ENCODE measurements around the gene ATP2A2.

The ATP2A2 gene

GRCh38 chr12:110269622-110270124 lies 11.4 kb upstream of the ATP2A2 start:
- in situ Hi-C loops (cut with HindIII; ENCODE audit: low pct_unique_long_range_greater_than_20kb, low sequenced_read_pairs), result no loop called here

DNA sequence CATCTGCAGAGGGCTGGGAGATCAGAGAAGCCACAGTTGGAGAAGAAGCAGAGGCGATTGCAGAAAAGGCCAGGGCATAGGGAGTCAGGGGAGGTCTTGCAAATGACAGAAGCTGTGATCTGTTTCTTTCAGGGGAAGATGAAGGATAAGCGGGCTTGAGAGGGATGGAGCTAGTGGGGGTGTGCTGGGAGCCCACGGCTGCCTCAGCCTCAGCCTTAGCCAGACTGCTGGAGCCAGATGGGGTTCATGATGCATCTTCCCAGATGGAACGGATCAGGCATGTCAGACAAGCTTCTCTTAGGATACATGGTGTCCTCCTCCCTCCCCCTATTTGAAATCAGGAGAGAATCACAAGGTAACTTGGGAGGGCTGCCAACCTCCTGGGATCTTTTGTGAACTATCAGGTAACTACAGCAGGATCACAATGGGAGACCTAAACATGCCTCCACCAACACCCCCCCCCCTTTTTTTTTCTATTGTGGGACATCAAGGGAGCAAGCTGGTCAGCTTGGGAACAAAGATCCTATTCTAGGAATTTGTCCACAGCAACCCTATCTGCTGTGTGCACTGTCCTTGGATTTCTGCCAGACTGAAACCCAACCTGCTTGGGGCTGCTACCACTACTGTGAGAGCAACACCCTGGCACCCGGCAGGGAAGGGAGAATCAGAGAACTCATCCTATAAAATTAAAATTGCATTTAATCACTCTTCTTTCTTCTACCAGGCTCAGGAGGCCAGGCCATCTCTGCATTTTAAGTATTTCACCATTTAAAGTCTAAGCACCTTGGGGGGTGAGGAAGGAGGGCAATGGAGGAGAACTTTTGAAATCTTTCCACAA lies 10.7 kb upstream of the ATP2A2 start:
- TF ChIP-seq JUND (IDR thresholded peaks at IDR 0.05; ENCODE audit: low read depth), result no peak
- DNase-seq (ENCODE audit: low read depth in 1 of 2, low spot score in 1 of 2), result peak in 1 of 2 experiments; percentile 55
- in situ Hi-C loops (cut with HindIII; ENCODE audit: low pct_unique_long_range_greater_than_20kb, low sequenced_read_pairs), result no loop called here

More at GRCh38 chr12:110269622-110270124, 11.4 kb upstream of the ATP2A2 start:
- 0 out of 2 replicates have a peak, but pooled peaks have one; percentile 55 for TF ChIP-seq JUND (IDR thresholded peaks at IDR 0.05; ENCODE audit: low read depth)
- DNase-seq (ENCODE audit: low read depth in 1 of 2, low spot score in 1 of 2), result peak; percentile 48 to 61

GRCh38 chr12:110271015-110271414 lies 10.0 kb upstream of the ATP2A2 start:
- no peak for DNase-seq (ENCODE audit: low read depth in 1 of 2, low spot score in 1 of 2)
- in situ Hi-C loops (cut with HindIII; ENCODE audit: low pct_unique_long_range_greater_than_20kb, low sequenced_read_pairs), result no loop called here
- no peak for TF ChIP-seq JUND (IDR thresholded peaks at IDR 0.05; ENCODE audit: low read depth)

- in situ Hi-C loops (cut with HindIII; ENCODE audit: low pct_unique_long_range_greater_than_20kb, low sequenced_read_pairs), result no loop called here
- TF ChIP-seq JUND (IDR thresholded peaks at IDR 0.05; ENCODE audit: low read depth), result no peak
- no peak for DNase-seq (ENCODE audit: low read depth in 1 of 2, low spot score in 1 of 2)
Measured at GRCh38 chr12:110277530-110278254, 3.4 kb upstream of the ATP2A2 start.

DNA sequence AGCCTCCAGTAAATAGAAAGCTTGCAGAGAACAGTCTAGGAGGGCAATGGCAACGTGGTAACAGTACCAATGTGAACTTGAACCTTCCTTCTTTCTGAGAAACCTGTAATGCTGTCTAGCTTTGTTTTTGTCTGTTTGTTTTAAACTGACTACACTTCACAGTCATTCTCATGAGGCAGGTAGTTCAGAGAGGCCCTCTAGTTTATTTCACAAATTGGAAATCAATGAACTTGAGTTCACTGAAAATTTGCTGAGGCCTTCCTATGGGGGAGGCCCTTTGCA lies 2.9 kb upstream of the ATP2A2 start:
- in situ Hi-C loops (cut with HindIII; ENCODE audit: low pct_unique_long_range_greater_than_20kb, low sequenced_read_pairs), result no loop called here
- DNase-seq (ENCODE audit: low read depth in 1 of 2, low spot score in 1 of 2), result no peak
- TF ChIP-seq JUND (IDR thresholded peaks at IDR 0.05; ENCODE audit: low read depth), result no peak

- in situ Hi-C loops (cut with HindIII; ENCODE audit: low pct_unique_long_range_greater_than_20kb, low sequenced_read_pairs), result no loop called here
- DNase-seq (ENCODE audit: low read depth in 1 of 2, low spot score in 1 of 2), result no peak
- no peak for TF ChIP-seq JUND (IDR thresholded peaks at IDR 0.05; ENCODE audit: low read depth)
Measured at GRCh38 chr12:110279566-110280375, 1.3 kb upstream of the ATP2A2 start.

DNA sequence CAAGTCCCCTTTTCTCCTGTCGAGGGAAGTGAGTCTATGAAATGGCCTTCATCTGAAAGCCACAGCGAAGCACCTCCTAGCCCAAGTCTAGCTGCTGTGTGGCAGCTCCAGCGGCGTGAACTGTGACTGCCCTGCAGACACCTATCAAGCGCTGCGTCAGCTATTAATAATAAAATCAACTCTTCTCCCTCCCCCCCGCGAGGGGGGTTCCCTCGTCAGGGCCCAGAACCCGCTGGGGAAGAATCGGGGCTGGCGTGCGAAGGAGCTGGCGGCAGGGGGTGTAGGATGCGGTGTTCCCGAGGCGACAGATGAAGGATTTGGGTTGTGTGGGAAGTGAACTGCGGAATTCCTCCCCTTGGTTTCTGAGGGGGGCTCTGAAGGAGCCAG lies 662 bp upstream of the ATP2A2 start:
- TF ChIP-seq JUND (IDR thresholded peaks at IDR 0.05; ENCODE audit: low read depth), result no peak
- in situ Hi-C loops (cut with HindIII; ENCODE audit: low pct_unique_long_range_greater_than_20kb, low sequenced_read_pairs), result no loop called here
- DNase-seq (ENCODE audit: low read depth in 1 of 2, low spot score in 1 of 2), result peak; percentile 66 to 71

DNA sequence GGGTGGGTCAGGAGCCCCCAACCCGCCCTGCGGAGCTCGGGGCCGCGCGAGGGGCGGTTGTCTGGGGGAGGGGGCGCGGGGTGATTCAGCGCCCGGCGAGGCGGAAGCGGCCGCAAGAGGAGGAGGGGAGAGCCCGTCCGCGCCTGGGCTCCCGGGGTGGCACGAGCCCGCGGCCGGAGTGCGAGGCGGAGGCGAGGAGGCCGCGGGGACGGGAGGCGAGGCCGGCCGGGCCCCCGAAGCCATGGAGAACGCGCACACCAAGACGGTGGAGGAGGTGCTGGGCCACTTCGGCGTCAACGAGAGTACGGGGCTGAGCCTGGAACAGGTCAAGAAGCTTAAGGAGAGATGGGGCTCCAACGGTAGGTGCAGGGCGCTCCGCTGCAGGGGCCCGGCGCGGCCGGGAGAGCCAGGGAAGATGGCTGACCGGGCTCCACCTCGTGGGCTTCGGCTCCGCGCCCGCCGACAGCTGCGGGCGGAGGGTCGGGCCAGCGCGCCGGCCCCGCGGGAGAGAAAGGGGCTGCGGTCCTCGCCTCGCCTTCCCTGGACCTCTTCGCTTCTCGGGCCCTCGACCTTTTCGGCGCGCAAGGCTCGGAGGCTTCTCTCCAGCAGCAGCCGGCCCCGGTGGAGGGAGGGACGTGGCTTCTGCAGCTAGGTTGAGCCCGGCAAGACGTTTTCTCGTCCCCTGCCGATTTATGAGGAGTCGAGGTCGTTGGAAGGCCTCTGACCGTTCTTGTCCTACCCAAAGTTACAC lies 677 bp downstream of the ATP2A2 start:
- no peak for TF ChIP-seq JUND (IDR thresholded peaks at IDR 0.05; ENCODE audit: low read depth)
- in situ Hi-C loops (cut with HindIII; ENCODE audit: low pct_unique_long_range_greater_than_20kb, low sequenced_read_pairs), result no loop called here
- DNase-seq (ENCODE audit: low read depth in 1 of 2, low spot score in 1 of 2), result peak; percentile 64 to 72

DNA sequence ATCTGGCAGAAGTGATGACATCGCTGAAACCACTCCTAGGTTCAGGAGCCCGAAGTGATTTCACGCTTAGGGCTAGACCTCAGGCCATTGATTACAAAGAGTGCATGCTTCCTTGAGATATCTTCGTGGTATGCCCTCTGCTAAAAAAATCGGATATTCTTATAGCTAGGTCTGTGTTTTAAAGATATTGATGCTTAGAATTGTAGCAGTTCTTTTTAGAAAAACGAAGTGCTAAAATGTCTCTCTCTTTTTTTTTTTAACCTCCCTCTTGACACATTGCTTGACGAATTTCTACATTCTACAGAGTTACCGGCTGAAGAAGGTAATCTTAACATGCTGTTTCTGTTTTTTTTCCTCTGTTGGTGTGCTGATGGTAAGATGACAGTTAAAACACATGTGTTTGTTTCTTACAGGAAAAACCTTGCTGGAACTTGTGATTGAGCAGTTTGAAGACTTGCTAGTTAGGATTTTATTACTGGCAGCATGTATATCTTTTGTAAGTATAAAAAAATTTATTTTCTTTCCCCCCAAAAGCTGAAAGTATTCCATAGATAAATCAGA lies 1.3 kb downstream of the ATP2A2 start:
- DNase-seq (ENCODE audit: low read depth in 1 of 2, low spot score in 1 of 2), result no peak
- TF ChIP-seq JUND (IDR thresholded peaks at IDR 0.05; ENCODE audit: low read depth), result no peak
- in situ Hi-C loops (cut with HindIII; ENCODE audit: low pct_unique_long_range_greater_than_20kb, low sequenced_read_pairs), result no loop called here

DNA sequence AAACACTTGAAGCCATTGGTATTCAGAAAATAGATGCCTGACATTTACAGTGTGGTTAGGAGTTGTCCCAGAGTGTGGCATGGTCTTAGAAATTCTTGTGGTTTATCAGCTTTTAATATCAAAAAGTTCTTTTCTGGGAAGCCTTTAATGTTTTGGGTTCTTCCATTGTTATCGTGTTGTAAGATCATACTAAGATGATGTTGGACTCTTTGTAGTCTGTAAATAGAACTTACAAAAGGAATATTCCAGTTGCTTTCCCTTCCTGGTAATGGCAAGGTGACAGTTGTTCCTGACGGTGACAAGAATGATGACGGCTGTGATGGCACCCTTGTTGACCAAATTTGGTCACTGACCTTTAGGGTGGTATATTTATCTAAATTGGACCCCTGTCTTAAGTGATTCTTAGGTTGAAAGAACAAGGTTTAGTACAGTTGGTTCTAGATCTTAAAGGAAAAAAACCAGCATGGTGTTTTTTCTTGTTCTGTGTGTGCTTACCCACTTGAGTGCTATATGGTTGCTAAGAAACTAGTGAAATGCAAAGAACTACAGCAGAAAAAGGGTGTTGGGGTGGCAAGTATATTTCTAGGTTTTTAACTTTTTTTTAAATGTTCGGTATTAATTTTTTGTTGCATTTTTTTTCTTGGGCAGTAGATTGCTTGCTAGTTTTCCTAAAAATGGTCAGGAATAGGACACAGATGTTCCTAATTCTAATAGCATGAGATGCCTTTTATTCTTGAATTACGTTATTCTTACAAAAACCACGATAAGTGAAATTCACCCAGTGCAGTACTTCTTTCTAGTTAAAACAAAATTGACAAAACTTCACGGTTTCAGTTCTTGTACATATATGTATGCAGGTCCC lies 2.1 kb downstream of the ATP2A2 start:
- no peak for DNase-seq (ENCODE audit: low read depth in 1 of 2, low spot score in 1 of 2)
- in situ Hi-C loops (cut with HindIII; ENCODE audit: low pct_unique_long_range_greater_than_20kb, low sequenced_read_pairs), result no loop called here
- no peak for TF ChIP-seq JUND (IDR thresholded peaks at IDR 0.05; ENCODE audit: low read depth)

DNA sequence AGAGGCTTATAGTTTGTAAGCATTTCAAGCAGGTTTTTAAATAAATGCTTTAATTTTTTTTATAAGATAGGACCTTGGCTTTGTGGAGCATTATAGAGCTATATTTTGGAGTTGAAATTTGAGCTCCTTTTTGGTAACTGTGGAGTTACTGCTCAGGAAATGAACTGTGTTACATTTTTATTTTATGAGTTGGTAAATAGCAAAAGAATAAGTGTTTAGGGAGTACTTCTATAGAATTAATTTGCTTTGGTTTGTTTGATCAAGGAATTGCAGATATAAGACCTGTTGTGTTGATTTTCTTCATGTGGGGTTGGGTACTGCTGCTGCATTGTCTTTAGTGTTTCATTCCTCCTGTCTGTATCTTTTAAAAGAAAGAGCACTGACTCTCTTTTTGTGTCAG lies 3.5 kb downstream of the ATP2A2 start:
- no peak for TF ChIP-seq JUND (IDR thresholded peaks at IDR 0.05; ENCODE audit: low read depth)
- in situ Hi-C loops (cut with HindIII; ENCODE audit: low pct_unique_long_range_greater_than_20kb, low sequenced_read_pairs), result no loop called here
- no peak for DNase-seq (ENCODE audit: low read depth in 1 of 2, low spot score in 1 of 2)
